EL (cell line): Measurements from ENCODE around the gene F13A1.
"Not testable (repeated sequence)": the region's sequence is repeated elsewhere in the genome, so short reads cannot be mapped to it uniquely, and the experiment has no call there.

ENCODE experiments used
- DNase-seq: peaks from one replicate; pipeline ENCODE4 v3.0.0-alpha.2; 2016

The F13A1 gene

GRCh38 chr6:6317825-6318733, 2.4 kb downstream of the F13A1 start:
- DNase-seq: no peak

DNA sequence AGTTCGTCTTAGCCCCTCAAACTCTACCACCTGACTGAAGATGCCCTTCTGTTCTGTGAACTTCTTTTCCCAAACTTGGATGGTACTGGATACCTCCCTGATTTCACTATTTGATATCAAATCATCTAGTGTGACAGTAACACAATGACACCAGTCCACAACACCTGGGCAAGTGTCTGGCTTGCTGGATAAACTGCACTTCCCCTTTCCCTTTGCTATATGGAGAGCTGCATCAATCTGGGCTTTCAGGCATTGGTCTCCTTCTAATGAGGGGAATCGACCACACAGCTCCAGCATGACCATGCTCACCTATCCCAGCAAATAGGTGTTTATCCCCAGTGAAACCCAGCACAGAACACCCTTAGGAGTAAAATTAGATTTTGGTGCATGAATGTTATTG, 3.1 kb downstream of the F13A1 start:
- DNase-seq: no peak

DNA sequence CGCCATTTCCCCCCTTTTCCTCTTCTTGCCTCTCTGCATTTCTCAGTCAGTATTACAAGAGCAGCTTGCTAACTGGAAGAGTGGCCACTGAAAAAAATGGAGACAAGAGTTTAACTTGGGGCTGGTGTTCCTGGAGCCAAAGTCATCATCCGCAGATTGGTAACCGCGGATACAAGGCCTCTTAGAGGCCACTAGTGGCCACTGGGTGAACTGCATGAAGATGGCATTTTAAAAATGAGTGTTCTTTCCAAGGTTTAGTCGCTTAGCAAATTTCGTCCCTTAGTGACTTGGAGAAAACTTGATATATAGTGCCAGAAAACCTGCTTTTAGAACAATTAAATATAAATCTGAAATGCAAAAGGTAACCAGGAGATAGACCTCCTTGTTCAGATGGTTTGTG, 4.8 kb downstream of the F13A1 start:
- peak; percentile 28 for DNase-seq

DNA sequence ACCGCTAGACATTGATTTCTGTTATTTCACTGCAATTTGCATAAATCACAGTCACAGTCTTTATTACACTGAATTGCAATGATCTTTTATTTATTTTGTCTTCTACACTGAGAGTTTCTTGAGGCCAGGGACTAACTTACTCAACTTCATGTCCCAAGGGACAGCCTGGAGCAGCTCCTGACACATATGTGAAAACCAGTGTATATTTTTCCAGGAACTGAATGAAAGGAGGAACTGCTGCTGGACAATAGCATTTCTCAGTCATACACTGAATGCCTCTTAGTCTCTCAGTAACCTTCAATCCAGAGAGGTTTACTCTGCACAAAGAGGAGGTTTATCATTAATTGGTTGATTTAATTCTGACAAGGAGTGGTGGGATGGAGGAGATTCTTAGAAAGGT, 5.9 kb downstream of the F13A1 start:
- no peak for DNase-seq

- DNase-seq: no peak
These were observed 7.5 kb downstream of the F13A1 start for GRCh38 chr6:6312901-6313441.

DNA sequence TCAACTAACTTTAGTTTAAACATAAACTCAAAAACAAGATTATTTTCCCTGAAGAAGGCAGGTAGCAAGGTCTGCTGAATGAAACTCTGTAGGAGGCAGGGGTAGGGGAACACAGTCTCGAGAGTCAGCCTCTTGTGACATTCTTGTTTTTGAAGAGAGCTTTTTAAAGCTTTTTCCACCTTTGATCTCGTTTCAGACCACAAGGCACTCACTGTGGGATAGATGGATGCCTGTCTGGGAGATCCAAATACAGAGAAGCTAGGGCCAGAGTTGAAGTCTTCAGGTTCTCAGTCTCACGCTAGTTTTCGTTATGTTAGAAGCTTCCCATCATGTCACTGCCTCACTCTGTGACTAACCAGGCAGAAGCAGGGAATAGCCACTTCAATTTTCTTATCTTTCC, 14.9 kb downstream of the F13A1 start:
- DNase-seq: no peak

GRCh38 chr6:6300383-6300782, 20.1 kb downstream of the F13A1 start:
- DNase-seq: not testable (repeated sequence)

- no peak for DNase-seq
These were observed 27.1 kb downstream of the F13A1 start for GRCh38 chr6:6293317-6293716.

- DNase-seq: no peak
These were observed 33.0 kb downstream of the F13A1 start for GRCh38 chr6:6287415-6287814.

DNA sequence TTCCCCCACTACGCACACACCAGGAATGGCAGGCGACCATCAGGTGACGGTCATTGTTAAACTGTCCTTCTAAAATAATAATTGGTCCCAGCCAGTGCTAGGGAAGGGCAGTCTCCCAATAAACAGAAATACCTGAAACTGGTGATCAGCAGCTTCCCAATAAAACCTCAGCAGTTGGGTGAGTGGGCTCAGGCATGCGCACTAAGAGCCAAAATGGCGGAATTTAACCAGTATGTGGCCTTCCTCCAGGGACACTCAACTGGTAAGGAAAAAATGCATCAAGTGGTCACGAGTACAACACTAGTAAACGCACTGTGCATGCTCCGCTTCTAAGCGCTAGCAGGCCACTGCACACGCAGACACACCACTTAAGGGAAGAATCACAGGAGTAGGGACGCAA, 34.8 kb downstream of the F13A1 start:
- DNase-seq: no peak

DNA sequence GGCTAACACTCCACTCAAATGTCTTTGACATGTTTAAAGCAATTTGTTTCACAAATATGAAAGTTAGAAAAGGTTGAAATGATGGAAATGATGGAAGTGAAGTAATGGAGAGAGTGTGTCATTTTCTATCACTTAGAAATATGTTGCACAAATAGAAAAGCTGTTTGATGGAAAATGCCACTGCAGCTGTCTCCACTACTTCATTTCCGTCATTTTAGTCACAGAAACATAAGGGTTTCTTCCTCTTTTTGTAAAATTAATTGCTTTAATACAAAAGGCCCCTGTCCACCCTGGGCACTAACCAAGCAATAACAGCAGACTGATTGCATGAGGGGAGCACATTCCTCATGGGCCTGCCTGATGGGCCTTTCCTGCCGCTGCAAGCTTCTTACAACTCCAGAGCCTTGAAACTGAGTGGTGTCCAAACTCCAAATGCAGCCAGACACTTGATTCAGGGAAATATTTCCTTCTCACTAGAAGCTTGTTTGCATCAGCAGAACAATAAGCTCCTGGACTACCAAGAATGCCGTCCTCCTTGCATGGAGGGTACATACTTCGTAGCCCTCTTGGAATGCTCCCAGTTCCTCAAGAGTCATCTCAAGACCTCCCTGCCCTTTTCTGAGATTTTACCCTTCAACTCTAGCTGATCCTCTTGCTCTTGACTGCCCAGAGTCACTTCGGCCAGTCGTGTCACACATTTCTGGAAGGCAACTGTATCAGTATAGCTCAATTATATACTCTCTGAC, 36.1 kb downstream of the F13A1 start:
- DNase-seq: no peak

GRCh38 chr6:6283746-6284145, 36.7 kb downstream of the F13A1 start:
- DNase-seq: no peak

GRCh38 chr6:6282716-6283115, 37.7 kb downstream of the F13A1 start:
- DNase-seq: no peak

GRCh38 chr6:6277413-6277812, 43.0 kb downstream of the F13A1 start:
- DNase-seq: peak; percentile 19

DNA sequence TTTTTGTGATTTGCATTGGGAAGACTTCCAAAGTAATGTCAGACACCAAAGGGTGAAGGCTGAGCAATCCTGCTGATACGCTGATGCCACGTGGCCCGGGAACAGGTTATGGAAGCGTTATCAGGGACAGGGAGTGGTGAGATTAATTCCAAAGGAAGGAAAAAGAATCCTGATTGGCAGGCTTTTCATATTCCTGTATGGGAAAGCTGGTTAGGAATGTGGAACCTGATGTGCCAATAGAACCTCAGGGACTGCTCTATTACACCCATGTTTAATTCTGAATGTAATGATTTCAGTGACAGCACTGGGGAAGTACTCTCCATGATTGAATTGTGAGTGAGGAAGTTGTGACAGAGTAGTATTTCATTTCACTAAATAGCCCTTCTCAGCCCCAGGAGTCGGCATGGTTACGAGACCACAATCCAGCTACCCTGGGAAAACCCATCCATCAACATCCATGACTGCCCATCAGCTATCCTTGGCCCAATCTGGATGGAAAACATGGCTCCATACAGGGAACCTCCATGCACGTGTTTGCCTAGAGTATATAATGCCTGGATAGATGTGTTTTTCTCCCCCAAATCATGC, 49.4 kb downstream of the F13A1 start:
- no peak for DNase-seq

- no peak for DNase-seq
These were observed 60.2 kb downstream of the F13A1 start for GRCh38 chr6:6260196-6260722.

DNA sequence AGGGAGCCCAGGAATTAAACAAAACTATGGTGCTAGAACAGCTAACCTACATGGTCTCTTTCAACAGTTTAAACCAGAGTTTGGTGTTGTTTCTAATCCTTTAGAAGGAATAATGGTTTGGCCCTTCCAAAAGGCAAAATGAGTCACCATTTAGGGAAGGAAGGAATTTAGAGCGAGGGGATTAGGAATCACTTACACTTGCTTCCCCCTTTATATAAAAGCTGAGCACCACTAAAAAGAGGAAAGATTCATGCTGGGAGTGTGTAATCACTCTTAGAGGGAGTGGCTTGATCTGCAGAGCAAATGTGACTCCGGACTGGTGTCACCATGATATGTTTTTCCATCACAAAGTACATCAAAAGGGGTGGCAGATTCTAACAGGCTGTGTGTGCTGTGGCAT, 63.6 kb downstream of the F13A1 start:
- no peak for DNase-seq

DNA sequence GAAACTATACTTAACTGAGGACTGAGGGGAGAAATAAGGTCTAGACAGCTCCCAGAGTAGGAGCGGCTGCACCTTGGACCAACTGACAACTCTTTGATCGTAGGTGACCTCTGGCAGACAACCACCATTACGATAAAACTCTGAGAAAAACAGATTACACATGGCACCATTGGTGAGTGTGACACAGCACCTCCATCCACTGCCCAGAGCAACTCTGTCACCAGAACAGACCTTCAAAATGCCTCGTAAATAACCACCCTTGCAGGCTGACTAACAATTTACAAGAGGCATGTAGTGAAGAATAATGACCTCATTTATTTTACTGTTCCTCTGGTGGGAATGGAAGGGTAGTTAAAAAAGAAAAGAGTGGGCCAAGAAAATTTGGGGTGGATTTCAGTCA, 64.2 kb downstream of the F13A1 start:
- DNase-seq: no peak

DNA sequence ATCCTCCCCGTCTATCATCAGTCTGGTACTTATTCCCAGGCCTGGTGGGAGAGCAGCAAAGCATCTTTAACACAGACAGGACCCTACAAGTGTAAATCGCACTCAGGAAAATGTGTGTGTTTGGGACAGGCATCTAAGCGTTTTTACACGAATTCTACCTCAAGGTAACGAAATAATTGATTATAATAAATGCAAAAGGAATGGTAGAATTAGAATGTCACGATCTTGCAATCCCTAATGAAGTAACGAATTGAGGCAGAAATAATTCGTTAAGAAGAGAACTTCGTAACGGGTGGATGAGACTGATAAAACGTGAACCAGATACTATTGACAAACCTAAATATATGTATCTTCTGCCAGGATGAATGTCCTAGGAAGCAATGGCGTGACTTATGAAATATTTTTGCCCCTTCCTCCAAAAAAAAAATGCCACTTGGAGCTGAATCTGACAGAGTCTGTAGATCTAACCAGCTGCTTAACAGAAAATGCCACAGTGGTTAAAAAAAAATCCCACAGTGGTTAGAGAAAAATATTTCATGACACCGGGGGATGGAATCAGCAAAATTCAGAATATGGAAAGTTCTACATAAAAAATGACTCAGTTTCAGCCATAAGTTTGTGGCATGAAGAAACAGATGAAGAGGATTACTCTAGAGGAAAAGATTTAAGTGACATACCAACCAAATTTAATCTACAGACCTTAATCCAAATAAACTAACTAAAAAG, 68.7 kb downstream of the F13A1 start:
- DNase-seq: no peak

- DNase-seq: no peak
These were observed 71.8 kb downstream of the F13A1 start for GRCh38 chr6:6248651-6249050.

DNA sequence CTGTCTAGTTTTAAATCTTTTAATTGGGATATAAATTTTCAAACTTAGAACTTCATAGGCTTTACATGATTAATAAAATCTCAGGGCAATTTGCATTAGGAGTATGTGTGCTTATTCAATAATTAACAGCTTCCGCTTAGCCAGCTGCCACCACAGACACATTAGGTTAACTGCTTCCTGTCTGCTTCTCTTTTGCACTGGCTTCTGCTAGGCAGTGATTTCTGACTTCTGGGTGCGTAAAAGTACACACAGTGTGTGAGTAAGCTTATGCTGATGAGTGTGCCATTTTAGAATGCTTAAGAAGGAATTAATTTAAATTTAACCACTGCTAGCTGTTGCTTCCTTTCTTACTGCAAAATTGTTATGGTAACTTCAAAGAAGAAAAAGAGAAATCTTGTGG, 73.9 kb downstream of the F13A1 start:
- no peak for DNase-seq

DNA sequence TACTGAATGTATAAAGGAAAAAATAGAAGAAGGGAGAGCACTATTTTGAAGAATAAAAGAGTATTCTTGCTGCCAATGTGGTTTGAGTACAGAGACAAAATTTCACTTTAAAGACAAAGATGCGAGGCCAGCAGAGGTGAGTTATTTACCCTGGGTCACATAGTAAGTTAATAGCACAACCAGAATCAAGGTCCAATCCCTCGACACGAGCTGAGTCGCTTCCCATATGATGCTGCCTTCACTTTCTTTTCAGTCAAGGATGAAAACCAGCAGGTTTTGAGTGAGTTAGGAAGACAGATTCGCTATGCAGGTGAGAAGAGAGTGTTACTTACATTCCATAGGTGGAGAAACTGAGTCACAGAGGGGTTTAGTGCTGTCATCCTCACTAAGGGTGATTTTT, 75.8 kb downstream of the F13A1 start:
- no peak for DNase-seq

- no peak for DNase-seq
These were observed 76.6 kb downstream of the F13A1 start for GRCh38 chr6:6243846-6244245.
